Activated gamma-delta T cell treated with Interleukin-2 at 50 U/mL for 16 hours (primary cell): ENCODE results near the gene ZHX3.
"Not testable (repeated sequence)": the region's sequence is repeated elsewhere in the genome, so short reads cannot be mapped to it uniquely, and the experiment has no call there.

Source experiments
- DNase-seq: peaks from one replicate; pipeline ENCODE4 v3.0.0-alpha.2; 2020

Gene ZHX3

DNA sequence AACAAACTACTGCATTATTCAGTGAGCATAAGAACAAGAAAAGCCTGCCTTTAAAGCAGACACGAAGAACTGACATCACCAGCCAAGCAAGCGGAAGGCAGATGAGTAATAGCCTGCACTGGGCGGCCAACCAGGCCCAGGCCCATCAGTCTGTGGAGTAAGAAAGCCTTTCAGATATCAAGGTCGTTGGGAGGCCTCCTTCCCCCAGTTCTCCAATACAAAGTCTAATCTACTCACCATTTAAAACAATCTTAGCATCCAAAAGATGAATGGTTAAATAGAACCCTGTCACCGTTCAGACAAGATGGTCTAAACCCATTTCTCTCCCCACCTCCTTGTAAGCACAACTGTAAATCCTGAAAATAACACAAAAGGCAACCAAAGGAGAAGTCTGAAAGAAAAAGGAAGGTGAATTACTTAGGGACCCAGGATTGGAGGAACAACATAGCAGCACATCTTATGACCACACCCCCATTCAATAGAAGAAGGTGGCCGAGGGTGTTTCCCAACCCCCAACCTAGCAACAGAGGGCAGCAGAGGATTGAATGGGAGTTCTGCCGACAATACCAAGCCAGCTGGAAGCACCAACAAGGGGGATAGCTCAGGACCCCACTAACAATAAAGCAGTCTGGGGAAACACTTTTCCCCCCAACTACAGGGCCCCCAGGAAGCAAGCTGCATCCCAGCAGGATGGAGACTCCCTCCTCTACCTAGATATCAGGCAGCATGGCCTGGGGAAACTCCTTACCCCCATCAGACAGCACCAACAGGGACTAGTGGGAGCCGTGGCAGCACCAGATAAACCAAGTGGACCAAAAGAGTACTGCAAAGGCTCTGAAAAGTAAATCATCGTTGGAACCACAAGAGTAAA lies 67.9 kb downstream of the ZHX3 start:
- DNase-seq: no peak

DNA sequence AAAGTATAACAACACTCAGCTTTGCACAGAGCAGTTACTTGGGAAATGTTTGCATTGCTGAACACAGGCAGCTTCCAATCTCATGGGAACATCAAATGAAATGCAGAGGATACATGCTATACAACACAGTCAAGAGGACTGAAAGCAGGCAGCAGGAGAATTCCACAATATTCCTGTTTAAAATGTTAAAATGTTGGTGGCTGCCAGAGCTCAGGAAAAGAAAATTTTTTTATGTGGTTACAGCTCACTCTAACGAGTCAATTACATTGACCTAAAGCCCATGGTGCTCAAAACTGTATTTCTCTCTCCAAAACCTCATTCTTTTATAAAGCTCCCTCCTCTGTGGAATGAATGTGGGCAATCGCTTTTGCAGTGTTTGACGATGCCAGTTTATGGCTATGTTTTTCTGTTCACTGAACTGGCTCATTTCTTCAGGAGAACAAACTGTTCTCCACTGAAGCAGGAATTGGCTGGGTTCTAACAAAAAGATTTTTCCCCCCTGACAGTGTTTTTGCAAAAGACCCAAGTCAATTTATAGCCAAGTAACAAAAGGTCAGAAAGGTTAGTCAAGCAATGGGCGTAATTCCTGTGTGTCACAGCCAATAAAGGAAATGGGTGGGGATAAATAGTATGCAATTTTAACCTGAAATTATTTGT lies 69.0 kb downstream of the ZHX3 start:
- no peak for DNase-seq

DNA sequence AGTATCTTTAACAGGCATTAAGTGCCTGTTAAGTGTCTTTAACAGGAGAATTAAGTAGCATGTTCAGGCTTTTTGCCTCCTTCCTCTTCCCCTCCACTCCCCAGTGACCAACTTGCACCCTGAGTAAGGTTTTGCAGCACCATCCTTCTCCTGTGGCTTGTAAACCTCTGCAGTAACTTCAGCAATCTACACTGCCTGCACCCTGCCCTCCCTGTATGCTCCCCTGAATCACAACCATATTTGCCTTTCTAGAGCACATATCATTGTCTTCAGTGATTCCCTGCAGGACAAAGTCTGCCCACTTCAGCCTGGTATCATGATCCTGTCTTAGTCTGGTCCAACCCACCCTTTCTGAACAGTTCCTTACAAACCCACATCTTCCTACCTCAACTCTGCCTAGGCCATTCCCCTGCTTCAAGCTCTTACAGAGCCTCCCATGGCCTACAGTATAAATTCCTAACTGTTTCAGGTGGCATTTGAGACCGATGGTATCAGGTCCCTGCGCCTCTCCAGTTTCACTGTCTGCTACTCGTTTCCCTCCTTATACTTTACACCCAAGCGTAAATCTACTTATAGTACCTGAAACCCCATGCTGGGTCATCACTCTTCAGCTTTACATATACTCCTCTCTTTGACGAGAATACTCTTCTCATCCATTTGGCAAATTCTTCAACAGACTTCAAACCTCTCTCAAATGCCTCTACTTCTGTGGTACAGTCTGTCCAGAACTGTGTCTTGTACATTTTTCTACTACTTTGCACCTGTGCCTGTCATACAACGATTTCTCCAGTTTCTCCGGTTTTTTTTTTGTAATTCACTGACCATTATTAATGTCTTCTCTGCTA lies 69.8 kb downstream of the ZHX3 start:
- DNase-seq: no peak

DNA sequence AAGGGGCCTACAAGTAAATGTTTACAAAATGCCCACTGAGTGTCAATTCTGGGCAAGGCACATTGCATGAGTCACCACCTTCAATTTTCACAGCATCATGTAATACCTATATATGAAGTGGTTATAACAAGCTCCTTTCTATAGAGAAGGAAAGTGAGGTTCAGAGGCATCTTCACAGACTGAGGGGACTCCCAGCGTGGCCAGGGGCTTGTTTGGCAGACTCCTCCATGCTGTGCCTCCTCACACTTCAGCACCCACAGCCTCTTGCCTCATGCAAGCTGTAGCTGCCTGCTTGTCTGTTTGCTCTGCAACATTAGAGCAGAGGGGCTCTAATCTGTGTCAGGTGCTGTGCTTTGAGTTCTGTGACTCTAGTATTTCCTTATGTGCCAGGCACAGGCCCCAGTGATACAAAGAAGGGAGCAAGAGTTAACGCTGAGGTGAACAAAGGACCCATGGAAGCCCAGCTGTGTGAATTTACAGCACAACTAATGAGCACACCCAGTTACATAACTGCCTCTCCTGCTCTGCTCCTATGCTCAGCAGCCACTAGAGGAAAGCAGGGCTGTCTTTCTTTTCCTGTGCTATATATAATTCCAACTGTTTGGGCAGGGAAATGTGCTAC lies 72.3 kb downstream of the ZHX3 start:
- no peak for DNase-seq

DNA sequence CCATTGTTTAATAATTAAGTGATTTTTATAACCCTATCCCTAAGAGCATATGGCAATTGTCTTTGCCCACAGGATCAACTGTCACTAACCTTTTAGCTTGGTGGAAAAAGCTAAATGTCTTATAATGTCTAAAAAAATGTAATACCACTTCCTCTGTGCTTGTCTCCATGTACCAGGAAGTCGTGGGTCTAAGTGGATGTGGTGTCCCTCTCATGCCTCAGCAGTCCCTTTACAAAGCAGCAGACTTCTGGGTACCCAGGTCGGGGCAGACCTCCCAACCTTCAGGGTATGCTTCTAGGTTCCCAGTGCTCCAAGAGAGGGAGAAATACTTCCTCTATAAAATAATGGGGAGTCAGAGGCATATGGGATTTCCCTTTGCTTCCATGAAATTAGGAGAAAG lies 74.7 kb downstream of the ZHX3 start:
- DNase-seq: no peak

DNA sequence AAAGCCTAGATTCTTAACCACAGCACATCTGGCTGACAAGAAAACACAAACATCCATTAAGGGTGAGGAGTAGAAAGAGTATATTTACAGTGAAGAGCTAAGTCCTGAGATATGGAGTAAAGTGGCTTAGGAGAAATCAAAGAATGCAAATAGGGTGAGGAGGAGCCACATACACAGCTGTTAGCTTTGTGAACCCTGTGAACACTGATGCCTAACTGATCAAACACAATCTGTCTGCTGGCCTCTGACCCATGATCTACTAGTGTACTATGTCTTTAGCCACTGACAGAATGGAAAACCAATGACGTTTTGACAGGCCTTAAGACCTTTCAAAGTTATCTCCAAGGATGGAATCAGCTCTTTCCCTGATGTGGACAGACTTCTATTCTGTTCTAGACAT lies 75.2 kb downstream of the ZHX3 start:
- DNase-seq: no peak

DNA sequence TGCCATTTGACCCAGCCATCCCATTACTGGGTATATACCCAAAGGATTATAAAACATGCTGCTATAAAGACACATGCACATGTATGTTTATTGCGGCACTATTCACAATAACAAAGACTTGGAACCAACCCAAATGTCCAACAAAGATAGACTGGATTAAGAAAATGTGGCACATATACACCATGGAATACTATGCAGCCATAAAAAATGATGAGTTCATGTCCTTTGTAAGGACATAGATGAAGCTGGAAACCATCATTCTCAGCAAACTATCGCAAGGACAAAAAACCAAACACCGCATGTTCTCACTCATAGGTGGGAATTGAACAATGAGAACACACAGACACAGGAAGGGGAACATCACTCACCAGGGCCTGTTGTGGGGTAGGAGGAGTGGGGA lies 80.3 kb downstream of the ZHX3 start:
- not testable (repeated sequence) for DNase-seq

DNA sequence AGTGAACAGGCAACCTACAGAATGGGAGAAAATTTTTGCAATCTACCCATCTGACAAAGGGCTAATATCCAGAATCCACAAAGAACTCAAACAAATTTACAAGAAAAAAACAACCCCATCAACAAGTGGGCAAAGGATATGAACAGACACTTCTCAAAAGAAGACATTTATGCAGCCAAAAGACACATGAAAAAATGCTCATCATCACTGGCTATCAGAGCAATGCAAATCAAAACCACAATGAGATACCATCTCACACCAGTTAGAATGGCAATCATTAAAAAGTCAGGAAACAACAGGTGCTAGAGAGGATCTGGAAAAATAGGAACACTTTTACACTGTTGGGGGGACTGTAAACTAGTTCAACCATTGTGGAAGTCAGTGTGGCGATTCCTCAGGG lies 80.7 kb downstream of the ZHX3 start:
- DNase-seq: not testable (repeated sequence)

DNA sequence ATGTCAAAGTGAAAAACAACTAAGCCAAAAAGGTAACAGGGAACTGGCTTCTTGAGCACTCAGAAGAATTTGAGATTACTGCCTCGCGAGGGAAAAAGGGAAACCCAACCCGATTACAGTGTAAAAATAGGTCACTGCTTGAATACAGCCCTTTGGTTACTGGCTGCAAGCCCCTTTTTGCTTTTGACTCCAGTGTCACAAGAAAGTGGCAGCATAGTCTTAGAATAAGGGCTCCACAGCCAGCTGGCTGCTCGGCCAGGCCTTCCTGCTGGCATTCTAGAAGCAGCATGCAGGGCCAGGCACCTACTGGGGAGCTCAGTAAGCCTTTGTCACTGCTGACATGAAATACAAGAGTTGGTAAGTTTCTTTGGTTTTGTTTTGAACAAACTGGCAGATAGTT lies 83.0 kb downstream of the ZHX3 start:
- no peak for DNase-seq

DNA sequence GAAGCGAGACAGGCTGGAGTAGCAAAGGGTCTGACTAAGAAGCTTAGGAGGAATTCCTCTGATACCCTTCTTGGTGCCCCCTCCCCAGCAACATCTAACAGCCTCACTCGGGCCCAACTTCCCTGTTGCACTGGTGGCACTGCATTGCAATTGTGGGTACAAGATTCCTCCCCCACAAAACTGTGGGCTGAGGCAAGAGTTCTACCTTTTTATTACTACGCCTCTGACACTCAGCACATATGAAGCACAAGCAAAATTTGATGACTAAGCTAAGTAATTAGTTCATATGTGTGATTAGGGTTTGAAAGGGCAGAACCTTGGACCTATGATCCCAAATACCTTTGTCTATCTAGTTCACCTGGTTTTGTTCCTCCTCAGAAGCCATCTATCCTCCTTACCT lies 83.5 kb downstream of the ZHX3 start:
- no peak for DNase-seq

DNA sequence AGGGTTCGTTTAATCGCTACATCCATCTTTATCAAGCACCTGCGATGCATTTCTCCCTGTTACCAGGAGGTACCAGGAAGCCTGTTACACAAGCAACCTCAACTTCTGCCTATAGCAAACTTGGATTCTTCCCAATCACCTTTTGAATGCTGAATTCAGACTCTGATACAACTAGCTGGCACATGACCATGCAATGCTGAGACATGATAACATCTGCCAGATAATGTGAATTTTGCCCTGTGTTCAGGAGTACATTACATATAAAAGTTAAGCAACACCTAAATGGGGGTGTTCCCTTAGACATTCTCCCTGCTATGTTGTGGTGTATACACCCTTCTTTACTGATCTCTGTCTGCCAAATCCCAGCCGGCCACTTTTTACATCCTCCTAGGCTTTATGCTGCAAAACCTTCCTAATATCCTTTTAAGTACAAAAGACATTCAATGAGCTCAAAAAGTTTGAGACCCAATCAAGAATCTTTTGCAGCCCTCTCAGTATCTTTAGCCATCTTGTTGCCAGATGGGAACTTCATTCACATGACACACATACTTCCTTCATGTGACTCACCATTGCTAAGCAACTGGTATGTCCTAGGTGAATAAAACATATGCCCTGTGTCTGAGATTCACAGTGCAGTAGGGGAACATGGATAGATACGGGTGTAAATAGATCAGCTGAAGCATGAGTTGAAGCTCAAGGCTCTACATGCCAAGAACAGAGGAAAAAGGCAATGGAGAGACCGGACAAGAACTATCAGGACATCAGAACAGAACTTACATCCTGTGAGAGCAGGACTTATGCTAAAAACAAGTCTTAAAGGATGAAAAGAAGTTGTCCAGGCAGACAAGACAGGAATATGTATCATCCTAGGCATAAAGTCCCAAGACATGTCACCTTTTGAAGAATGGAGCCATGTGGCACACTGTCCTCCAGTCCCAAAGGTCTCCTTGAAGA lies 84.3 kb downstream of the ZHX3 start:
- DNase-seq: no peak

DNA sequence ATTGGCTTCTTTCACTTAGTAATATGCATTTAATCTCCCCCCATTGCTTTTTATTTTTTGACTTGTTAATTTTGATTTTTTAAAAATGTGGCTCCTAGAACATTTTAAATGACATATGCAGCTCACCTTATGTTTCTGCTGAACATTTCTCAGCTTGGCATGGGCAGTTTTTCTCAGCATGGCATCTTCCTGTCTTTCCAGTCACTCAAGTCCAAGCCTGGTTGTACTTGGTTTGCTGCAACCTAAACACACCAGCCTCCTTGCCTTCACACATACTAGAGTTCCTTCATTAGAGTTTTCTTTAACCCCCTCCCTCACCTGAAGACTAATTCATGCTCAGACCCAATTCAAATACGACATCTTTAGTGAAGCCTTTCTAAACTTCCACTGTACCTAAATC lies 86.4 kb downstream of the ZHX3 start:
- no peak for DNase-seq

DNA sequence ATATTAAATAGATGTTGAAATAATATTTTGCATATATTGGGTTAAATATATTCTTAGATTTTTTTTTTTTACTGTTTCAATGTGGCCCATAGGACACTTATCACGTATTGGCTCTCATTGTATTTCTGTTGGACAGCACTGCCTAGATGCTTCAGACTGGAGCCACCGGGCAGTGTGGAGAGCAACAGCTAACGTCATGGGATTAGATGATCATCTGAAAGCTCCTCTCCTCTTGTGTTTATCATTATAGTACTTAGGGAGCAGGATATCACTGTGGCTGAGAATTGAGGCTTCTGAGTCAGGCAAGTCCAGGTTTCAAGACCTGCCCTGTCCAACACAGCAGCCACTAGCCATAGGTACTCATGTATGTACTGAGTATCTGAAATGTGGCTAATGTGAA lies 87.4 kb downstream of the ZHX3 start:
- DNase-seq: no peak

DNA sequence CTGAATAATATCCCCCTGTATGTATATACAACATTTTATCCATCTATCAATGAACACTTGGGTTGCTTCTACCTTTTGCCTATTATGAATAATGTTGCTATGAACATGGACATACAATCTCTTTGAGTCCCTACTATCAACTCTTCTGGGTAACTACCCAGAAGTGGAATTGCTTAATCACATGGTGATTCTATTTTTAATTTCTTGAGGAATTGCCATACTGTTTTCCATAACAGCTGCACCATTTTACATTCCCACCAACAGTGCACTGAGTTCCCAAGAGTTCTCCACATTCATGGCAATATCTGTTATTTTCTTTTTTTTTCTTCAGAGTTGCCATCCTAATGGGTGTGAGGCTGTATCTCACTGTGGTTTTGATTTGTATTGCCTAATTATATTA lies 88.3 kb downstream of the ZHX3 start:
- DNase-seq: no peak

DNA sequence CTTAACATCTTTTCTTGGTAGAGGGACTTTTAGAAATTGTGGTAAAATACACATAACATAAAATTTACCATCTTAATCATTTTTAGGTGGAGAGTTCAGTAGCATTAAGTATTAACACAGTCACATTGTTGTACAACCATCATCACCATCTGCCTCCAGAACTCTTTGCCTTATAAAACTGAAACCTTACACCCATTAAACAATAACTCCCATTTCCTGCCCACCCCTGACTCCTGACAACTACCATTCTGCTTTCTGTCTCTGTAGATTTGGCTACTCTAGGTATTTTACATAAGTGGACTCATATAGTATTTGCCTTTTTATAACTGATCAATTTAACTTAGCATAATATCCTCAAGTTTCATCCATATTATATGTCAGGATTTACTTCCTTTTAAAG lies 88.7 kb downstream of the ZHX3 start:
- no peak for DNase-seq

DNA sequence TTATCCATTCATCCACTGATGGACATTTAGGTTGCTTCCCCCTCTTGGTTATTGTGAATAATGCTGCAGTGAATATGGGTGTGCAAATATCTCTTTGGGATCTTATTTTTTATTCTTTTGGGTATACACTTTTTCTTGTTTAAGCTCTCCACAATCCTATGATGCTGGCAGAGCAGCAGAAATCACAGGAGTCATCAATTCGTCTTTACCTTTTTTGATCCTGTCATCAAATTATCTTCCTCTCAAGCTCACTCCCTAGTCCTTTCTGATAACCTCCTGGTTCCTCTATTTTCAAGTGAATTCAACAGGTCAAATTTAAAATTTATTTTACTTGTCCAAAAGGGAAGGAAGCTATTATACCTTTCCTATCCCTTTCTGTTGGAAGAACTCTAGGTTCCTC lies 91.1 kb downstream of the ZHX3 start:
- DNase-seq: no peak

DNA sequence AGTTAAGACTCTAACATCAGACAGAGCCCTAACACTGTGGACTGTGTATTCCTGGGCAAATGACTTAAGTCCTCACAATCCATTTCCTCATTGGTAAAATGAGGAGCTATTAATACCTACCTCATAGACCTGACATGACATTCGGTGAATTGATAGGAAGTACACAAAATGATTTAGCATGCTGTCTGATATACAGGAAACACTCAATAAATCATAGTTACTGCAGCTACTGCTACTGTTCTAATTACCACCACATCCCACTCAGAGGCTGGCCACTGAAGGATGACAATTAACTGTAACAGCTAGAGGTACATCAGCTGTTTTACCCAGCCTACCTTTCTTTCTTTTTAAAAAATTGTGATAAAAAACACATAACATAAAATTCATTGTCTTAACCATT lies 92.4 kb downstream of the ZHX3 start:
- DNase-seq: no peak

DNA sequence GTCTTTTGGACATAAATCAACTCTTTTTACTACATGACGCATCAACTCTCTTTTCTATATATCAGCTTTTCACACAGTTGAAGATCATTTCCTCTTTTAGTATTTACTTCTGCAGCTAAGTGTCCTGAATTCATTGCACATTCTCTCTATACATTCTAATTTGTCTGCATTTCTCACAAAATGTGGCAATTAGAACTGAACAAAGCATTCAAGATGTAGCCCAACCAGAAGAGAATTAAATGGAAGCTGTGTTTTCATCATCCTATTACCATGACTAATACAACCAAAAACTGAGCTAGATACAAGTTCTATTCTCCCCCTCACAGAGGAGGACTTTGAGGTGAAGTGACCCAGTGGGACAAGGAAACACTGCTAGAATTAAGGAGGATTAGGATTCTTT lies 93.2 kb downstream of the ZHX3 start:
- no peak for DNase-seq

DNA sequence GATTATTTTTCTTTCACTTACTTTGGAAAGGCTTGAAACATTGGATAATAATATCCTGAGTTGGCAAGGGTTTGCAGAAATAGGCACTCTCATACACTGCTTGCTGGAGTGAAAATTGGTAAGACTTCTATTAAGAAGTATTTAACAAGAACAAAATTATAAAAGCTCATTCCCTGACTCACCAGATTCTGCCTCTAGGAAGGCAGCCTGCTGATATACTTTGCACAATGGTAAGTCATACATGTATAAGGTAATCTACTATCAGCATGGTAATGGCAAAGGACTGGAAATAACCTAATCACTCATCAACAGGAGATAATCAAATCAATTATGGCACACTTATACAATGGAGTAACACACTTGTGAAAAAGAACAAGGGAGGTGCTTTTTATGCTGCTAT lies 94.4 kb downstream of the ZHX3 start:
- DNase-seq: no peak

DNA sequence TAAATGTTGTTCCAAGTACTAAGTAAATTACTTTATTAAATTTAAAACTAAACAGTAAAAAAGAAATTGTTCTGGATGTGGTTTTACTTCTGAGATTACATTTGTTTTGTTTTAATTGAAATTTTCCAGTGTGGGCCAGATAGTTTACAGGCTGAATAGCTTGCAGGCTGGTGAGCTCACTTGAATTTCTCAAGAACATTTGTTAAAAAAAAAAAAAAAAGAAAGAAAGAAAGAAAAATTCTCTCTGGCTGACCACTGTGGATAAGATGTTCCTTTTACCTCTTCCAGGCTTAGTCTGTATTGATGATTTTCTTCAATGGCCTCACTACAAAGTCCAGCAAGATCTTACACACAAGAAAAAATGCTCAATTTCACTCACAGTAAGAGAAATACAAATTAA lies 94.8 kb downstream of the ZHX3 start:
- DNase-seq: no peak

DNA sequence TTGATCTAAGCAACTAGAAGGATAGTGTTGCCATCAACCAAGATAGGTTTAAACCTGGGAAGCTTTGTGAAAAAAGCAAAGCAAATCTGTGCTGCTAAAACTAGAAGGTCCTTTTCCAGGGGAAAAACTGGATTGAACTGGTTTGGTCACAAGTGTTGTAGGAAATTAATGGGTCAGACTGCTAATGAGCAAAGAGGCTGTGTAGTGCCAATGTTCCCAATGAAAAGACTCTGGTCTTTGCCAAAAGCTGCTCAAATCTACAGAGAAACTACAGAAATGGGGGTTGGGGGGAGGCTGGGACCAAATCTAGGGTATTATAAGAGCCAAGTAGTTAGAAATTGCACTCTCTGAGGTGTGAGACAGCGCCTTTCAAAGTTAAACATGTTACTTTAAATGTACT lies 95.2 kb downstream of the ZHX3 start:
- DNase-seq: no peak

DNA sequence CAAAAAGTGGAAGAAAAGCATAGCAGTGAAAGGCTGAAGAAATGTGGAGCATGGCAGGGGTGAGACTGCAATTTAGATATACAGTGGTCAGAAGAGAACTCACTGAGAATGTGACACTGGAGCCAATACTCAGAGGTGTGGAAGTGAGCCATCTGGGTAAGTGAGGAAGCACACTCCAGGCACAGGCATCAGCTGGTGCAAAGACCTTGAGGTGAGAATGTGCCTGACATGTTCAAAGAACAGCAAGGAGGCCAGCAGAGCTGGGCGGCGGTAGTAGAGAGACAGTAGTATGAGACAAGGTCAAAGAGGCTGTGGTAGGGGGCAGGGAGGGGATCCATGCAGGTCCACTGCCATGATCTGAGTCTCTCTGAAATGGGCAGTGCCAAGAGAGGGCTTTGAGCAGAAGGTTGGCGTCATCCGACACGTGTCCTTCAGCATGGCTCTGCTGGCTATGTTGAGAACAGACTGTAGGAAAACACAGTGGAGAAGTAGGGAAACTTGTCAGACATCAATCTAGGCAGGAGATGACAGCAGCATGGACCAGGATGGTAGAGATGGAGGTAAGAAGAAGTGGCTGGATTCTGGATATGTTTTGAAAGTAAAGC lies 95.8 kb downstream of the ZHX3 start:
- no peak for DNase-seq
